Gastrocnemius medialis (tissue), 4 donors: Measurements from ENCODE around the gene FBXW11. TPM values are rescaled to one million over a fixed set of nuclear protein-coding genes. Genes with fewer than 3 reads are reported as not detected.

ENCODE experiments used
- ATAC-seq, 2 donors: fragments of 150-250 bp; one replicate each; pipeline ENCODE4 v1.9.1; 2016
- DNase-seq, 2 donors: peaks; one replicate each; pipeline ENCODE4 v3.0.0-alpha.2; 2019
- H3K27ac ChIP-seq, 4 donors: fragments of 200-600 bp; sonication (generic); 1 replicate in 1 of 4; 2 replicates in 3 of 4; pipeline ENCODE4 v1.5.1; 2016 to 2018; ENCODE audit warnings: mild to moderate bottlenecking in 2 of 4, moderate library complexity in 1 of 4
- H3K27me3 ChIP-seq, 3 donors: fragments of 200-600 bp; sonication (generic) in 2 of 3; 1 replicate in 1 of 3; 2 replicates in 2 of 3; pipeline versions ENCODE4 v1.5.1 to v1.6.0; 2016 to 2019; ENCODE audit warnings: mild to moderate bottlenecking in 1 of 3, moderate library complexity in 1 of 3
- H3K36me3 ChIP-seq, 2 donors: fragments of 200-600 bp; sonication (generic) in 1 of 2; one replicate each; pipeline ENCODE4 v1.5.1; 2017 to 2018
- H3K4me1 ChIP-seq, 2 donors: fragments of 200-600 bp; sonication (generic) in 1 of 2; one replicate each; pipeline ENCODE4 v1.5.1; 2016 to 2017; ENCODE audit warnings: mild to moderate bottlenecking in 2 of 2
- H3K4me3 ChIP-seq, 4 donors: fragments of 200-600 bp; sonication (generic) in 3 of 4; 1 replicate in 1 of 4; 2 replicates in 3 of 4; pipeline ENCODE4 v1.5.1; 2016 to 2019; ENCODE audit warnings: mild to moderate bottlenecking in 2 of 4
- H3K9me3 ChIP-seq, 3 donors: fragments of 200-600 bp; sonication (generic) in 2 of 3; 1 replicate in 1 of 3; 2 replicates in 2 of 3; pipeline ENCODE4 v1.5.1; 2016 to 2019
- POLR2A ChIP-seq, 2 donors: fragments of 450-650 bp; IDR thresholded peaks; one replicate each; pipeline ENCODE4 v1.6.1; 2017; ENCODE audit warnings: antibody characterized with exemption in 2 of 2, mild to moderate bottlenecking in 2 of 2, moderate library complexity in 2 of 2
- in situ Hi-C, 4 donors: fragments of 200-750 bp; cut with MboI; loops; one replicate each; pipeline versions ENCODE4 v1.15.0 to v1.8.0; 2017; ENCODE audit warnings: low sequenced_read_pairs in 4 of 4
- intact Hi-C: fragments of 100-400 bp; cut with DNase I; formaldehyde crosslinking; loops from one replicate; pipeline ENCODE4 v1.15.1; 2023; ENCODE audit warnings: low total_unique reads
- total RNA-seq, 4 donors: library from RNA; depleted of rRNA; stranded (reverse); fragments of >200 nt; gene quantifications; one replicate each; pipeline versions ENCODE4 v1.1.0 to v1.2.3, GENCODE V29; 2016
- TF ChIP-seq, protein P1 (sequence below), 5 experiments: fragments of 450-650 bp in 3 of 5; fragments of 200-600 bp in 2 of 5; sonication (generic) in 2 of 5; IDR thresholded peaks in 4 of 5; conservative IDR thresholded peaks in 1 of 5; 1 replicate in 4 of 5; 2 replicates in 1 of 5; pipeline ENCODE4 v1.5.1; 2016 to 2019; ENCODE audit warnings: antibody characterized with exemption in 5 of 5, mild to moderate bottlenecking in 3 of 5, moderate library complexity in 3 of 5

The FBXW11 gene
- total RNA-seq, 4 donors from 2014 or later = 68.5 to 80.8 (median 72.2) TPM

DNA sequence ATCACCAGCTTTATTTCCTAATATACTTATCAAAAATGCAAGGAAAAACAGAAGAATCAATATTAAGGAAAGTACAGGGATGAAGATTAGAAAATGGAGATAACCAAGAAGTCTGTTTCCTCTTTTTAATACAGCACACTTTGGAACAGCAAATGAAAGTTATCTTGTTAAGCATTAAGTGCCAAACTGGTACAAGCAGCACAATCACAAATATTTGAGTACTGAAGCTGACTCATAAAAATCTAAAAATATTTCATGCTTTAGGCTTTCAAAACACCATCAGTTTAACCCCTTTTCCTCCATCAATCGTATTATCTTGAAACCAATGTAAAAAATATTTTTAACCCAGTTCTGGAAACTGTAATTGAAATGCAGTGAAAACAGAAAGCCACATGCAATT, 2.7 kb downstream of the FBXW11 start:
- in situ Hi-C loops (no loop called here), intact Hi-C loops (no loop called here)
- Histone ChIP-seq H3K4me3 (no peak overlapping the region), H3K9me3 (no peaks in the 10 kb centered on the region), H3K27ac (no peak overlapping the region), H3K27me3 (no peaks in the 10 kb centered on the region), H3K36me3 (no peaks in the 10 kb centered on the region), H3K4me1 (peaks cover 56 to 63% of the 10 kb centered on the region in 2 donors)
- ATAC-seq = no peak
- DNase-seq = no peak
- TF ChIP-seq, protein P1, sequence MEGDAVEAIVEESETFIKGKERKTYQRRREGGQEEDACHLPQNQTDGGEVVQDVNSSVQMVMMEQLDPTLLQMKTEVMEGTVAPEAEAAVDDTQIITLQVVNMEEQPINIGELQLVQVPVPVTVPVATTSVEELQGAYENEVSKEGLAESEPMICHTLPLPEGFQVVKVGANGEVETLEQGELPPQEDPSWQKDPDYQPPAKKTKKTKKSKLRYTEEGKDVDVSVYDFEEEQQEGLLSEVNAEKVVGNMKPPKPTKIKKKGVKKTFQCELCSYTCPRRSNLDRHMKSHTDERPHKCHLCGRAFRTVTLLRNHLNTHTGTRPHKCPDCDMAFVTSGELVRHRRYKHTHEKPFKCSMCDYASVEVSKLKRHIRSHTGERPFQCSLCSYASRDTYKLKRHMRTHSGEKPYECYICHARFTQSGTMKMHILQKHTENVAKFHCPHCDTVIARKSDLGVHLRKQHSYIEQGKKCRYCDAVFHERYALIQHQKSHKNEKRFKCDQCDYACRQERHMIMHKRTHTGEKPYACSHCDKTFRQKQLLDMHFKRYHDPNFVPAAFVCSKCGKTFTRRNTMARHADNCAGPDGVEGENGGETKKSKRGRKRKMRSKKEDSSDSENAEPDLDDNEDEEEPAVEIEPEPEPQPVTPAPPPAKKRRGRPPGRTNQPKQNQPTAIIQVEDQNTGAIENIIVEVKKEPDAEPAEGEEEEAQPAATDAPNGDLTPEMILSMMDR (IDR thresholded peaks at IDR 0.05 in 4 of 5, conservative IDR thresholded peaks at IDR 0.05 in 1 of 5) = no peak
- TF ChIP-seq POLR2A (IDR thresholded peaks at IDR 0.05) = no peak

GRCh38 chr5:172002840-172003512, 3.5 kb downstream of the FBXW11 start:
- Histone ChIP-seq H3K27ac (no peak overlapping the region), H3K4me1 (peaks cover 52 to 63% of the 10 kb centered on the region in 2 donors), H3K36me3 (no peaks in the 10 kb centered on the region), H3K27me3 (no peaks in the 10 kb centered on the region), H3K9me3 (no peaks in the 10 kb centered on the region), H3K4me3 (no peak overlapping the region)
- ATAC-seq (no peak), DNase-seq (no peak)
- no peak for TF ChIP-seq POLR2A (IDR thresholded peaks at IDR 0.05)
- TF ChIP-seq, protein P1 (IDR thresholded peaks at IDR 0.05 in 4 of 5, conservative IDR thresholded peaks at IDR 0.05 in 1 of 5) = no peak
- in situ Hi-C loops = no loop called here
- intact Hi-C loops = no loop called here

DNA sequence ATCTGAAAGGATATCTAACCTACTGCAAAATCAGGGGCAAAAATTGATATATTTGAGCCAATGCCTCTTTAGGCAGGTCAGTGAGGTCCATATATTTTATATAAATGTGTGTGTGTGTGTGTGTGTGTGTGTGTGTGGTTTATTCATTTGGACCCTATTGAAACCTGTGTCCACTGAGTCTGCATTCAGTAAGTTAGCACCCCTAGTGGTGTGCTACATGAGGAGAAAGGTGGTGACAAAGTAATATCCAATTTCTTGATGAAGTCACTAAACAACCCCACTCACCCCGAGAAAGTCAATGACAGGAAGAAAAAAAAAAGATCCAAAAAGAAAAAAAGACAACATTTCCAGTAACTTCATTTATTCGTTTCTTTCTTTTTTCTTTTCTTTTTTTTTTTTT, 4.1 kb downstream of the FBXW11 start:
- H3K4me1 ChIP-seq = peaks cover 46 to 61% of the 10 kb centered on the region in 2 donors
- ATAC-seq = no peak
- in situ Hi-C loops = no loop called here

GRCh38 chr5:171999877-172000276, 6.6 kb downstream of the FBXW11 start:
- Histone ChIP-seq H3K27ac (no peak overlapping the region), H3K27me3 (no peaks in the 10 kb centered on the region), H3K9me3 (no peaks in the 10 kb centered on the region), H3K4me1 (peaks cover 38 to 50% of the 10 kb centered on the region in 2 donors), H3K36me3 (no peaks in the 10 kb centered on the region), H3K4me3 (no peak overlapping the region)
- intact Hi-C loops (no loop called here), in situ Hi-C loops (no loop called here)
- DNase-seq = no peak
- TF ChIP-seq, protein P1 (IDR thresholded peaks at IDR 0.05 in 4 of 5, conservative IDR thresholded peaks at IDR 0.05 in 1 of 5) = no peak
- TF ChIP-seq POLR2A (IDR thresholded peaks at IDR 0.05) = no peak
- ATAC-seq = no peak

More for the DNA sequence above, 4.1 kb downstream of the FBXW11 start:
- H3K27me3 ChIP-seq = no peaks in the 10 kb centered on the region
- no peak overlapping the region for H3K27ac ChIP-seq
- no peak for DNase-seq
- H3K9me3 ChIP-seq = no peaks in the 10 kb centered on the region
- intact Hi-C loops = no loop called here
- H3K4me3 ChIP-seq = no peak overlapping the region
- TF ChIP-seq, protein P1 (IDR thresholded peaks at IDR 0.05 in 4 of 5, conservative IDR thresholded peaks at IDR 0.05 in 1 of 5) = peak in 1 of 5 experiments; percentile 38
- TF ChIP-seq POLR2A (IDR thresholded peaks at IDR 0.05) = no peak
- H3K36me3 ChIP-seq = no peaks in the 10 kb centered on the region
